Measurements from ENCODE around the gene IMMP2L. TPM values are rescaled to one million over a fixed set of nuclear protein-coding genes. Genes with fewer than 3 reads are reported as not detected.
A peak's percentile ranks its signal among the peaks of the same experiment; 100 is the strongest.

The IMMP2L gene
- total and polyA plus RNA-seq, 2 of the 13 experiments (the other 11 are each of a cell fraction or from before 2014, with no cell fraction given): 7.8 to 16.9 TPM

GRCh38 chr7:111162692-111163091, 399.6 kb downstream of the IMMP2L start (continued):
- TF ChIP-seq, protein P1, sequence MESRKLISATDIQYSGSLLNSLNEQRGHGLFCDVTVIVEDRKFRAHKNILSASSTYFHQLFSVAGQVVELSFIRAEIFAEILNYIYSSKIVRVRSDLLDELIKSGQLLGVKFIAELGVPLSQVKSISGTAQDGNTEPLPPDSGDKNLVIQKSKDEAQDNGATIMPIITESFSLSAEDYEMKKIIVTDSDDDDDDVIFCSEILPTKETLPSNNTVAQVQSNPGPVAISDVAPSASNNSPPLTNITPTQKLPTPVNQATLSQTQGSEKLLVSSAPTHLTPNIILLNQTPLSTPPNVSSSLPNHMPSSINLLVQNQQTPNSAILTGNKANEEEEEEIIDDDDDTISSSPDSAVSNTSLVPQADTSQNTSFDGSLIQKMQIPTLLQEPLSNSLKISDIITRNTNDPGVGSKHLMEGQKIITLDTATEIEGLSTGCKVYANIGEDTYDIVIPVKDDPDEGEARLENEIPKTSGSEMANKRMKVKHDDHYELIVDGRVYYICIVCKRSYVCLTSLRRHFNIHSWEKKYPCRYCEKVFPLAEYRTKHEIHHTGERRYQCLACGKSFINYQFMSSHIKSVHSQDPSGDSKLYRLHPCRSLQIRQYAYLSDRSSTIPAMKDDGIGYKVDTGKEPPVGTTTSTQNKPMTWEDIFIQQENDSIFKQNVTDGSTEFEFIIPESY (CRISPR knock-in tag; IDR thresholded peaks at IDR 0.05): no peak
- TF ChIP-seq SKI (IDR thresholded peaks at IDR 0.05; ENCODE audit: partially characterized antibody) (peak; percentile 96), FOXA3 (CRISPR knock-in tag; IDR thresholded peaks at IDR 0.05) (no peak), TBL1XR1 (IDR thresholded peaks at IDR 0.05; ENCODE audit: borderline replicate concordance, low read length, partially characterized antibody) (peak; percentile 68), ZMYM4 (CRISPR knock-in tag; IDR thresholded peaks at IDR 0.05) (peak; percentile 31; the same call in 1 of the 2 replicates), TRIM24 (CRISPR knock-in tag; IDR thresholded peaks at IDR 0.05) (no peak), RBM22 (optimal IDR thresholded peaks at IDR 0.05; ENCODE audit: low read length) (no peak), ZNF678 (CRISPR knock-in tag; IDR thresholded peaks at IDR 0.05) (no peak)
- TF ChIP-seq, protein P2, sequence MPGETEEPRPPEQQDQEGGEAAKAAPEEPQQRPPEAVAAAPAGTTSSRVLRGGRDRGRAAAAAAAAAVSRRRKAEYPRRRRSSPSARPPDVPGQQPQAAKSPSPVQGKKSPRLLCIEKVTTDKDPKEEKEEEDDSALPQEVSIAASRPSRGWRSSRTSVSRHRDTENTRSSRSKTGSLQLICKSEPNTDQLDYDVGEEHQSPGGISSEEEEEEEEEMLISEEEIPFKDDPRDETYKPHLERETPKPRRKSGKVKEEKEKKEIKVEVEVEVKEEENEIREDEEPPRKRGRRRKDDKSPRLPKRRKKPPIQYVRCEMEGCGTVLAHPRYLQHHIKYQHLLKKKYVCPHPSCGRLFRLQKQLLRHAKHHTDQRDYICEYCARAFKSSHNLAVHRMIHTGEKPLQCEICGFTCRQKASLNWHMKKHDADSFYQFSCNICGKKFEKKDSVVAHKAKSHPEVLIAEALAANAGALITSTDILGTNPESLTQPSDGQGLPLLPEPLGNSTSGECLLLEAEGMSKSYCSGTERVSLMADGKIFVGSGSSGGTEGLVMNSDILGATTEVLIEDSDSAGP (CRISPR knock-in tag; IDR thresholded peaks at IDR 0.05; ENCODE audit: borderline replicate concordance): no peak
- TF ChIP-seq, protein P3, sequence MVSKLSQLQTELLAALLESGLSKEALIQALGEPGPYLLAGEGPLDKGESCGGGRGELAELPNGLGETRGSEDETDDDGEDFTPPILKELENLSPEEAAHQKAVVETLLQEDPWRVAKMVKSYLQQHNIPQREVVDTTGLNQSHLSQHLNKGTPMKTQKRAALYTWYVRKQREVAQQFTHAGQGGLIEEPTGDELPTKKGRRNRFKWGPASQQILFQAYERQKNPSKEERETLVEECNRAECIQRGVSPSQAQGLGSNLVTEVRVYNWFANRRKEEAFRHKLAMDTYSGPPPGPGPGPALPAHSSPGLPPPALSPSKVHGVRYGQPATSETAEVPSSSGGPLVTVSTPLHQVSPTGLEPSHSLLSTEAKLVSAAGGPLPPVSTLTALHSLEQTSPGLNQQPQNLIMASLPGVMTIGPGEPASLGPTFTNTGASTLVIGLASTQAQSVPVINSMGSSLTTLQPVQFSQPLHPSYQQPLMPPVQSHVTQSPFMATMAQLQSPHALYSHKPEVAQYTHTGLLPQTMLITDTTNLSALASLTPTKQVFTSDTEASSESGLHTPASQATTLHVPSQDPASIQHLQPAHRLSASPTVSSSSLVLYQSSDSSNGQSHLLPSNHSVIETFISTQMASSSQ (IDR thresholded peaks at IDR 0.05; ENCODE audit: low read depth): no peak
- TF ChIP-seq, protein P3 (CRISPR knock-in tag; IDR thresholded peaks at IDR 0.05; ENCODE audit: borderline replicate concordance): no peak

Measured in HepG2 (cell line).